Glomerular visceral epithelial cell (primary cell): ENCODE measurements around the gene TGM2.

Experiments used
- DNase-seq: peaks from one replicate; pipeline ENCODE4 v3.0.0-alpha.2; 2016; ENCODE audit errors: extremely low spot score

Gene TGM2

GRCh38 chr20:38132156-38132909 lies 32.7 kb downstream of the TGM2 start:
- no peak for DNase-seq

GRCh38 chr20:38131588-38132121 lies 33.4 kb downstream of the TGM2 start:
- DNase-seq = no peak

- no peak for DNase-seq
Measured at GRCh38 chr20:38130687-38131587, 34.1 kb downstream of the TGM2 start.

- no peak for DNase-seq
Measured at GRCh38 chr20:38129893-38130609, 35.0 kb downstream of the TGM2 start.

- DNase-seq = no peak
Measured at GRCh38 chr20:38129248-38129865, 35.7 kb downstream of the TGM2 start.

GRCh38 chr20:38128691-38129090 lies 36.4 kb downstream of the TGM2 start:
- no peak for DNase-seq

- no peak for DNase-seq
Measured at GRCh38 chr20:38127920-38128528, 37.0 kb downstream of the TGM2 start.

- peak; percentile 85 for DNase-seq
Measured at GRCh38 chr20:38126932-38127621, 38.0 kb downstream of the TGM2 start.

GRCh38 chr20:38126146-38126921 lies 38.7 kb downstream of the TGM2 start:
- peak; percentile 44 for DNase-seq

GRCh38 chr20:38125157-38126056 lies 39.7 kb downstream of the TGM2 start:
- peak; percentile 54 for DNase-seq

- DNase-seq = no peak
Measured at GRCh38 chr20:38123021-38123587, 42.0 kb downstream of the TGM2 start.

GRCh38 chr20:38121741-38122140 lies 43.3 kb downstream of the TGM2 start:
- DNase-seq = no peak

- no peak for DNase-seq
Measured at GRCh38 chr20:38120625-38120988, 44.5 kb downstream of the TGM2 start.

- DNase-seq = no peak
Measured at GRCh38 chr20:38119446-38119845, 45.6 kb downstream of the TGM2 start.

GRCh38 chr20:38117635-38118034 lies 47.4 kb downstream of the TGM2 start:
- peak; percentile 74 for DNase-seq

- DNase-seq = no peak
Measured at GRCh38 chr20:38117205-38117604, 47.9 kb downstream of the TGM2 start.

GRCh38 chr20:38116409-38117165 lies 48.5 kb downstream of the TGM2 start:
- no peak for DNase-seq

GRCh38 chr20:38115896-38116295 lies 49.2 kb downstream of the TGM2 start:
- DNase-seq = no peak
